RWPE2 (cell line): ENCODE results near the gene UGT1A9.
"Not testable (repeated sequence)": the region's sequence is repeated elsewhere in the genome, so short reads cannot be mapped to it uniquely, and the experiment has no call there.

Source experiments
- ATAC-seq: fragments of 200-7000 bp; cut with Tn5 transposase; 3 replicates; pipeline ENCODE4 v1.9.1; 2021; ENCODE audit warnings: low read depth
- DNase-seq: peaks from one replicate; pipeline ENCODE4 v3.0.0-alpha.2; 2020; ENCODE audit warnings: low spot score
- H3K27ac ChIP-seq: fragments of 450-650 bp; 2 replicates; pipeline ENCODE4 v1.5.1; 2017; ENCODE audit warnings: mild to moderate bottlenecking; ENCODE audit not compliant: poor library complexity, severe bottlenecking
- H3K27me3 ChIP-seq: fragments of 250-450 bp; sonication (Bioruptor Pico); 2 replicates; pipeline ENCODE4 v1.5.1; 2021; ENCODE audit warnings: mild to moderate bottlenecking, moderate library complexity; ENCODE audit not compliant: insufficient read depth, poor library complexity, severe bottlenecking
- H3K36me3 ChIP-seq: fragments of 250-450 bp; sonication (Bioruptor Pico); 2 replicates; pipeline ENCODE4 v1.5.1; 2020; ENCODE audit warnings: low read depth, mild to moderate bottlenecking, moderate library complexity
- H3K4me1 ChIP-seq: fragments of 250-450 bp; sonication (Bioruptor Pico); 2 replicates; pipeline ENCODE4 v1.5.1; 2021; ENCODE audit warnings: mild to moderate bottlenecking, moderate library complexity; ENCODE audit not compliant: insufficient read depth, poor library complexity, severe bottlenecking
- H3K4me3 ChIP-seq: fragments of 250-450 bp; sonication (Bioruptor Pico); 2 replicates; pipeline ENCODE4 v1.5.1; 2021; ENCODE audit warnings: mild to moderate bottlenecking, moderate library complexity; ENCODE audit not compliant: severe bottlenecking
- H3K9me3 ChIP-seq: fragments of 250-450 bp; sonication (Bioruptor Pico); 2 replicates; pipeline ENCODE4 v1.5.1; 2021; ENCODE audit warnings: mild to moderate bottlenecking, moderate library complexity; ENCODE audit not compliant: severe bottlenecking
- TF ChIP-seq, protein P1 (sequence below): fragments of 450-650 bp; IDR thresholded peaks from one replicate; pipeline ENCODE4 v1.5.1; 2017; ENCODE audit warnings: mild to moderate bottlenecking, moderate library complexity; ENCODE audit not compliant: poor library complexity, severe bottlenecking

Gene UGT1A9

DNA sequence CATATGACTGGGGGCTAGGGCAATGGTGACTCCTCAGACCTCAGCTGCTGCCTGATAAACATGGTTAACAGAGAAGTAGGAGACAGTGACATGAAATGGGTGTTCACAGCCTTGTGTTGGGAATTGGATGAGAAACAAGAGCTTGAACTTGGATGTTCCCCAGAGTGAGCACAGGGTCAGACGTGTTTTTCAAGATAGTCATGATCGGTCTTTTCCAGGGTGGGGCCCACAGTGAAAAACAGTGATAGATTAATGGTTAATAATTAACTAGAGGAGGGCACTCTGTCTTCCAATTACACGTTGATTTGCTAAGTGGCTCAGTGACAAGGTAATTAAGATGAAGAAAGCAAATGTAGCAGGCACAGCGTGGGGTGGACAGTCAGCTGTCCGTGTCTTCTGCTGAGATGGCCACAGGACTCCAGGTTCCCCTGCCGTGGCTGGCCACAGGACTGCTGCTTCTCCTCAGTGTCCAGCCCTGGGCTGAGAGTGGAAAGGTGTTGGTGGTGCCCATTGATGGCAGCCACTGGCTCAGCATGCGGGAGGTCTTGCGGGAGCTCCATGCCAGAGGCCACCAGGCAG, 57.1 kb downstream of the UGT1A9 start, which contains the start of gene UGT1A3:
Gene UGT1A3, plus strand, starts transcription at position 320 of the 579 bp plus-strand sequence. Its CDS starts 85 bp downstream, at position 405.
- Histone ChIP-seq H3K4me3 (no peak within 1 kb of the TSS), H3K9me3 (no peaks in the 10 kb centered on the region), H3K27me3 (no peaks in the 10 kb centered on the region), H3K27ac (no peak within 1 kb of the TSS), H3K36me3 (no peaks in the 10 kb centered on the region), H3K4me1 (no peaks in the 10 kb centered on the region)
- TF ChIP-seq, protein P1, sequence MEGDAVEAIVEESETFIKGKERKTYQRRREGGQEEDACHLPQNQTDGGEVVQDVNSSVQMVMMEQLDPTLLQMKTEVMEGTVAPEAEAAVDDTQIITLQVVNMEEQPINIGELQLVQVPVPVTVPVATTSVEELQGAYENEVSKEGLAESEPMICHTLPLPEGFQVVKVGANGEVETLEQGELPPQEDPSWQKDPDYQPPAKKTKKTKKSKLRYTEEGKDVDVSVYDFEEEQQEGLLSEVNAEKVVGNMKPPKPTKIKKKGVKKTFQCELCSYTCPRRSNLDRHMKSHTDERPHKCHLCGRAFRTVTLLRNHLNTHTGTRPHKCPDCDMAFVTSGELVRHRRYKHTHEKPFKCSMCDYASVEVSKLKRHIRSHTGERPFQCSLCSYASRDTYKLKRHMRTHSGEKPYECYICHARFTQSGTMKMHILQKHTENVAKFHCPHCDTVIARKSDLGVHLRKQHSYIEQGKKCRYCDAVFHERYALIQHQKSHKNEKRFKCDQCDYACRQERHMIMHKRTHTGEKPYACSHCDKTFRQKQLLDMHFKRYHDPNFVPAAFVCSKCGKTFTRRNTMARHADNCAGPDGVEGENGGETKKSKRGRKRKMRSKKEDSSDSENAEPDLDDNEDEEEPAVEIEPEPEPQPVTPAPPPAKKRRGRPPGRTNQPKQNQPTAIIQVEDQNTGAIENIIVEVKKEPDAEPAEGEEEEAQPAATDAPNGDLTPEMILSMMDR = no peak
- DNase-seq (no peak), ATAC-seq (no peak)

DNA sequence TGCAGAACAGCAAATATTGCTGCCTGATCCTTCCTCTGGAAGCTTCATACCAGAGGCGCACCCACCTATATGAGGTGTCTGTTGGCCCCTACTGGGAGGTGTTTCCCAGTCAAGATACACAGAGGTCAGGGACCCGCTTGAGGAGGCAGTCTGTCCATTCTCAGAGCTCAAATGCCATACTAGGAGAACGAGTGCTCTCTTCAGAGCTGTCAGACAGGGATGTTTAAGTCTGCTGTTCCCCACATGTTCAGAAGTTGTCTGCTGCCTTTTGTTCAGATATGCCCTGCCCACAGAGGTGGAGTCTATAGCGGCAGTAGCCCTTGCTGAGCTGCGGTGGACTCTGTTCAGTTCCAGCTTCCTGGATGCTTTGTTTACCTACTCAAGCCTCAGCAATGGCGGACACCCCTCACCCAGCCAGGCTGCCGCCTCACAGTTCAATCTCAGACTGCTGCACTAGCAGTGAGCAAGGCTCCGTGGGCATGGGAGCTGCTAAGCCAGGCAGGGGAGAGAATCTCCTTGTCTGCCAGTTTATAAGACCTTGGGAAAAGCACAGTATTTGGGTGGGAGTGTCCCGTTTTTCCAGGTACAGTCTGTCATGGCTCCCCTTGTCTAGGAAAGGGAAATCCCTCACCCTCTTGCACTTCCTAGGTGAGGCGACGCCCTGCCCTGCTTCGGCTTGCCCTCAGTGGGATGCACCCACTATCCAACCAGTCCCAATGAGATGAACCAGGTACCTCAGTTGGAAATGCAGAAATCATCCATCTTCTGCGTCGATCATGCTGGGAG, 65.4 kb downstream of the UGT1A9 start:
- H3K27me3 ChIP-seq, H3K9me3 ChIP-seq, H3K36me3 ChIP-seq, DNase-seq, ATAC-seq, H3K27ac ChIP-seq, H3K4me3 ChIP-seq, H3K4me1 ChIP-seq: not testable (repeated sequence)

DNA sequence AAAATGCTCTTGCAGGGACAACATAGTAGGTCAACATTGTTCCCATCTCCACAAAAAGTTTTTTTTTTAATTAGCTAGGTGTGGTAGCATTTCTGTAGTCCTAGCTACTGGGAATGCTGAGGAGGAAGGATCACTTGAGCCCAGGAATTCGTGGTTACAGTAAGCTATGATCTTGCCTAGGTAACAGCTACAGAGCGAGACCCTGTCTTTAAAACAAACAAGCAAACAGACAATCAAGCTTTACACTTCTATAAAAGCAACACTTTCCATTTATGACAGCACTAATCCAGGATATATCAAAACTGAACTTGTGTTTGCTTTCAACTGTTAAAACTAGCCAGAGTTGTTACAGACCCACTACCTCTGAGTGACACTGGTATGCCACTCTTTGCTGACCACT, 69.2 kb downstream of the UGT1A9 start:
- Histone ChIP-seq H3K4me1 (no peaks in the 10 kb centered on the region), H3K27ac (no peak overlapping the region), H3K36me3 (no peaks in the 10 kb centered on the region), H3K27me3 (no peaks in the 10 kb centered on the region), H3K9me3 (no peaks in the 10 kb centered on the region), H3K4me3 (no peak overlapping the region)
- ATAC-seq = no peak
- TF ChIP-seq, protein P1 = no peak
- DNase-seq = no peak

DNA sequence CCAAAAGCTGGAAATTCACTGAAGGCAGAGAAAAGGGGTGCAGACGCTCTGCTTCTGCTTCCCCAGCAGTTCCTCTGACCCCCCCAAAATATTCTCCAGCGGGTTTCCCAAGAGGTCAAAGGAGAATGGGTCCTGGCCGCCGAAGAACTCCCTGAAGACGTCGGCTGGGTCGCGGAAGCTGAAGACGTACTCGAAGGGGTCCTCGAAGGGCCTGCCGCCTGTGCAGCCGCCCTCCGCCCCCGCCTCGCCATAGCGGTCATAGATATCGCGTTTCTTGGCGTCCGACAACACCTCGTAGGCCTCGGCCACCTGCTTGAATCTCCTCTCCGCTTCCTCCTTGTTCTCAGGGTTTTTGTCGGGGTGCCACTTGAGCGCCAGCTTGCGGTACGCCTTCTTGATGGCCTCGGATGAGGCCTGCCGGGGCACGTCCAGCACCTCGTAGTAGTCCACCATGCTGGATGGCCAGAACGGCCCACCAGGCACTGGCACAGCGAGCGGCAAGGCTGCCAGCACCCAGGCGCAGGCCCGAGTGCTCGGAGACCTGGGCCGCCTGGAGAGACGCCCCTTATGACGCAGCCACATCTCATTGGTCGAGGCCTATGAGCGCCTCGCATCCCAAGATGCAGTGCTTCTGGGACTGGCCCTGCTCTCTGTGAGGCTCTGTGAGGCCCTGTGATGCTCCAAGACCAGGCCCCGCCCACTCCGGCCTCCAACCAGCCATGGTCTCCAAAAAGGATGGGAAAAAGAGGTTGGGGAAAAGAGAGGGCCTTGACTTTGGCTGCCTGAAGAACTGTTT, 72.0 kb downstream of the UGT1A9 start:
- no peak overlapping the region for H3K27ac ChIP-seq
- TF ChIP-seq, protein P1 = no peak
- H3K4me1 ChIP-seq = no peaks in the 10 kb centered on the region
- ATAC-seq = no peak
- no peaks in the 10 kb centered on the region for H3K36me3 ChIP-seq
- no peak overlapping the region for H3K4me3 ChIP-seq
- H3K9me3 ChIP-seq = no peaks in the 10 kb centered on the region
- DNase-seq = no peak
- H3K27me3 ChIP-seq = no peaks in the 10 kb centered on the region

DNA sequence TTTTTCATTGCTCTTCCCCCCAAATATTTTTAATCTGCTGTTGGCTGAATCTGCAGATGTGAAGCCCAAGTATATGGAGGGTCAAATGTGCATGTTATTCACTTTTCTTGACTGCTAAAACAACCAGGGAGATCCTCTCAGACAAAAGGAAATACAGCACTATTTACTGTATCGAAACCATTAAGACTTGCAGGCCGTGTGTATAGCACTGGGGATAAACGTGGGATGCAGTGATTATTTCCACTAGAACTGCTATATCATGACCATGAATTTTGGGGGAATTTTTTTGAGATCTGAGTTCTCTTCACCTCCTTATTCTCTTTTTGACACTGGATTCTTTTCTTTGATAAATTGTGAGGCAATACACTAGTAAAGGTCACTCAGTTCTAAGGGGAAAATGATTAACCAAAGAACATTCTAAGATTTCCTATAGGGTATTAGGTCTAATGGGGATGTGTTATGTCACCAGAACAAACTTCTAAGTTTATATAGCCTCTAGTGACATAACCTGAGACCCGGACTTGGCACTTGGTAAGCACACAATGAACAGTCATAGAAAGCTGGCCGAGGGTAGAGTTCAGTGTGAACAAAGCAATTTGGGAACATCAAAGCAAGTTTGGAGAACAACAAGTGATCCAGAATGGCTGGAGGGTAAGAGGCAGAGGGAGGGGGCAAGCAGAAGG, 73.5 kb downstream of the UGT1A9 start:
- no peaks in the 10 kb centered on the region for H3K9me3 ChIP-seq
- H3K4me1 ChIP-seq = no peaks in the 10 kb centered on the region
- DNase-seq (no peak), ATAC-seq (no peak)
- no peaks in the 10 kb centered on the region for H3K36me3 ChIP-seq
- H3K27ac ChIP-seq = no peak overlapping the region
- TF ChIP-seq, protein P1 = no peak
- no peak overlapping the region for H3K4me3 ChIP-seq
- H3K27me3 ChIP-seq = no peaks in the 10 kb centered on the region

DNA sequence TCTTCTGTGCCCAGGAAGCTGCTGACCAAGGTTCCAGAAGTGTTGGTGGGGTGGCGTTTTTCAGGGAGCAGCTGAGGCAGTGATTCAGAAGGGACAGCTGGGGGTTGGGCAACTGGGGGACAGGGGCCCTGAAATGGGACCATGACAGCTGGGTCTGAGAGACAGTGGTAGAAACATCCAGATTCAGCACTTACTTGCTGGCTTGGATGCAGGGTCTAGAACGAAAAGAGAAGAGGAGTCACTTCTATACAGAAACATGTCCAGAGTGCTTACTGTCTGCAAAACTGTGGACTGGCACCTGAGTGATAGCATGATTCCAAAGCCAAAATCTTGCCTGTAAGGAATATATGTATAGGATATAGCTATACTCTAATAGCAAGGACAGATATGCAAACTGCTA, 74.1 kb downstream of the UGT1A9 start:
- not testable (repeated sequence) for H3K9me3 ChIP-seq, H3K27ac ChIP-seq, H3K4me3 ChIP-seq, H3K36me3 ChIP-seq, H3K4me1 ChIP-seq, ATAC-seq, DNase-seq, H3K27me3 ChIP-seq
